NCI-H524 treated with DMSO at 0.1 percent for 48 hours (cell line): ENCODE data around the gene OR2AE1.

Experiments used
- DNase-seq: peaks from one replicate; lab custom pipeline; 2025; lab: John Stamatoyannopoulos, UW

The OR2AE1 gene

GRCh38 chr7:99860281-99861127, 16.3 kb downstream of the OR2AE1 start:
- DNase-seq, result no peak

- no peak for DNase-seq
Observed at GRCh38 chr7:99855236-99855635, 21.6 kb downstream of the OR2AE1 start.

- no peak for DNase-seq
Observed at GRCh38 chr7:99848420-99849216, 28.2 kb downstream of the OR2AE1 start.

- DNase-seq, result no peak
Observed at GRCh38 chr7:99844328-99844727, 32.5 kb downstream of the OR2AE1 start.

- DNase-seq, result no peak
Observed at GRCh38 chr7:99843808-99844207, 33.0 kb downstream of the OR2AE1 start.

GRCh38 chr7:99842926-99843325, 33.9 kb downstream of the OR2AE1 start:
- no peak for DNase-seq

- no peak for DNase-seq
Observed at GRCh38 chr7:99840136-99840869, 36.5 kb downstream of the OR2AE1 start.

- no peak for DNase-seq
Observed at GRCh38 chr7:99839287-99840021, 37.4 kb downstream of the OR2AE1 start.

- DNase-seq, result no peak
Observed at GRCh38 chr7:99837649-99838361, 39.0 kb downstream of the OR2AE1 start.

GRCh38 chr7:99835189-99835588, 41.6 kb downstream of the OR2AE1 start:
- DNase-seq, result no peak

- DNase-seq, result no peak
Observed at GRCh38 chr7:99834382-99834781, 42.5 kb downstream of the OR2AE1 start.

GRCh38 chr7:99833289-99833877, 43.5 kb downstream of the OR2AE1 start:
- DNase-seq, result no peak

GRCh38 chr7:99831595-99831994, 45.2 kb downstream of the OR2AE1 start:
- DNase-seq, result no peak

- no peak for DNase-seq
Observed at GRCh38 chr7:99829524-99830160, 47.2 kb downstream of the OR2AE1 start.

GRCh38 chr7:99828811-99829210, 48.0 kb downstream of the OR2AE1 start:
- DNase-seq, result no peak

- DNase-seq, result no peak
Observed at GRCh38 chr7:99827040-99827778, 49.6 kb downstream of the OR2AE1 start.
